H9 (cell line): Measurements from ENCODE around the gene BIK. TPM values are rescaled to one million over a fixed set of nuclear protein-coding genes. Genes with fewer than 3 reads are reported as not detected.
A peak's percentile ranks its signal among the peaks of the same experiment; 100 is the strongest.

Experiments
- DNase-seq: peaks from one replicate; pipeline ENCODE4 v3.0.0-alpha.2; 2017
- H2AFZ ChIP-seq: one replicate; pipeline ENCODE4 v1.6.1; 2013; ENCODE audit warnings: mild to moderate bottlenecking, low read length, control low read depth, moderate library complexity
- H2AK5ac ChIP-seq: 2 replicates; pipeline ENCODE4 v1.6.1; 2013; ENCODE audit warnings: low read length, control low read depth, mixed read lengths; ENCODE audit not compliant: insufficient read length
- H2BK120ac ChIP-seq: one replicate; pipeline ENCODE4 v1.6.1; 2013; ENCODE audit warnings: low read depth, mild to moderate bottlenecking, low read length, control low read depth, inconsistent platforms; ENCODE audit not compliant: poor library complexity, severe bottlenecking
- H2BK12ac ChIP-seq: 2 replicates; pipeline ENCODE4 v1.6.1; 2013; ENCODE audit warnings: low read length, control low read depth, mixed read lengths, low read depth; ENCODE audit not compliant: insufficient read length
- H2BK15ac ChIP-seq: 2 replicates; pipeline ENCODE4 v1.6.1; 2013; ENCODE audit warnings: low read depth, low read length, control low read depth
- H2BK20ac ChIP-seq: one replicate; pipeline ENCODE4 v1.6.1; 2013; ENCODE audit warnings: low read depth, mild to moderate bottlenecking, low read length, control low read depth, inconsistent platforms; ENCODE audit not compliant: poor library complexity, severe bottlenecking
- H2BK5ac ChIP-seq: 2 replicates; pipeline ENCODE4 v1.6.1; 2013; ENCODE audit warnings: low read length, control low read depth, mixed read lengths; ENCODE audit not compliant: insufficient read length
- H3K14ac ChIP-seq: 2 replicates; pipeline ENCODE4 v1.6.1; 2013; ENCODE audit warnings: low read length, control low read depth; ENCODE audit not compliant: insufficient read depth
- H3K18ac ChIP-seq: 2 replicates; pipeline ENCODE4 v1.6.1; 2013; ENCODE audit warnings: low read depth, mild to moderate bottlenecking, mixed read lengths, low read length, control low read depth; ENCODE audit not compliant: insufficient read length
- H3K23ac ChIP-seq: 2 replicates; pipeline ENCODE4 v1.6.1; 2013; ENCODE audit warnings: low read length, control low read depth, mixed read lengths, low read depth; ENCODE audit not compliant: insufficient read length
- H3K23me2 ChIP-seq: 2 replicates; pipeline ENCODE4 v1.6.1; 2013; ENCODE audit warnings: low read depth, mild to moderate bottlenecking, mixed read lengths, low read length, control low read depth; ENCODE audit not compliant: insufficient read length, poor library complexity, severe bottlenecking
- H3K27ac ChIP-seq: 2 replicates; pipeline ENCODE4 v1.5.1; 2013; ENCODE audit warnings: low read length, control low read depth, mixed read lengths, low read depth; ENCODE audit not compliant: insufficient read length
- H3K27me3 ChIP-seq: 2 replicates; pipeline ENCODE4 v1.6.1; 2013; ENCODE audit warnings: low read length, control low read depth, inconsistent platforms; ENCODE audit not compliant: insufficient read depth
- H3K4ac ChIP-seq: 2 replicates; pipeline ENCODE4 v1.6.1; 2013; ENCODE audit warnings: low read depth, mild to moderate bottlenecking, control low read depth, inconsistent platforms, low read length, moderate library complexity
- H3K4me1 ChIP-seq: 2 replicates; pipeline ENCODE4 v1.6.1; 2013; ENCODE audit warnings: low read length, control low read depth, inconsistent platforms; ENCODE audit not compliant: insufficient read depth
- H3K4me2 ChIP-seq: 2 replicates; pipeline ENCODE4 v1.6.1; 2013; ENCODE audit warnings: low read length, control low read depth, mixed read lengths; ENCODE audit not compliant: insufficient read length, insufficient read depth
- H3K56ac ChIP-seq: 2 replicates; pipeline ENCODE4 v1.6.1; 2013; ENCODE audit warnings: low read depth, mild to moderate bottlenecking, mixed read lengths, low read length, control low read depth; ENCODE audit not compliant: insufficient read length
- H3K79me1 ChIP-seq: 2 replicates; pipeline ENCODE4 v1.6.1; 2013; ENCODE audit warnings: low read depth, mild to moderate bottlenecking, moderate library complexity, low read length, control low read depth, inconsistent platforms; ENCODE audit not compliant: insufficient read depth, poor library complexity, severe bottlenecking
- H3K79me2 ChIP-seq: 2 replicates; pipeline ENCODE4 v1.6.1; 2013; ENCODE audit warnings: low read length, control low read depth, inconsistent platforms; ENCODE audit not compliant: insufficient read depth
- H3K9ac ChIP-seq: 2 replicates; pipeline ENCODE4 v1.6.1; 2013; ENCODE audit warnings: low read length, control low read depth, mixed read lengths; ENCODE audit not compliant: insufficient read length; ENCODE audit errors: extremely low read depth
- H3K9me3 ChIP-seq: one replicate; pipeline ENCODE4 v1.6.1; 2013; ENCODE audit warnings: low read depth, low read length, inconsistent platforms; ENCODE audit not compliant: control insufficient read depth
- H3T11ph ChIP-seq: one replicate; pipeline ENCODE4 v1.6.1; 2013; ENCODE audit warnings: mild to moderate bottlenecking, low read length, control low read depth, inconsistent platforms
- H4K20me1 ChIP-seq: one replicate; pipeline ENCODE4 v1.6.1; 2013; ENCODE audit not compliant: control insufficient read depth, insufficient read length, insufficient read depth
- H4K5ac ChIP-seq: 2 replicates; pipeline ENCODE4 v1.6.1; 2013; ENCODE audit warnings: low read depth, mild to moderate bottlenecking, mixed read lengths, low read length, control low read depth; ENCODE audit not compliant: insufficient read length
- H4K8ac ChIP-seq: replicated peaks from 2 replicates; pipeline ENCODE4 v1.6.1; 2013; ENCODE audit warnings: low read length, control low read depth, mixed read lengths, low read depth; ENCODE audit not compliant: insufficient read length
- H4K91ac ChIP-seq: 2 replicates; pipeline ENCODE4 v1.6.1; 2013; ENCODE audit warnings: low read depth, mild to moderate bottlenecking, moderate library complexity, mixed read lengths, low read length, control low read depth; ENCODE audit not compliant: insufficient read length
- H3K27ac Mint-ChIP-seq, 3 experiments: 2 replicates in 2 of 3; 3 replicates in 1 of 3; pipeline ENCODE4 v1.8.0; 2020 to 2021; ENCODE audit warnings: mixed read lengths in 3 of 3, mild to moderate bottlenecking in 1 of 3, moderate library complexity in 1 of 3
- H3K27me3 Mint-ChIP-seq: 2 replicates; pipeline ENCODE4 v1.8.0; 2021; ENCODE audit warnings: low read depth, mild to moderate bottlenecking, moderate library complexity, mixed read lengths
- H3K36me3 Mint-ChIP-seq, 3 experiments: 2 replicates in 2 of 3; 3 replicates in 1 of 3; pipeline ENCODE4 v1.8.0; 2020 to 2021; ENCODE audit warnings: low read depth in 3 of 3, mixed read lengths in 3 of 3; ENCODE audit not compliant: insufficient read depth in 1 of 3
- H3K4me1 Mint-ChIP-seq, 2 experiments: 2 replicates each; pipeline ENCODE4 v1.8.0; 2020; ENCODE audit warnings: mixed read lengths in 2 of 2
- H3K4me3 Mint-ChIP-seq, 2 experiments: 2 replicates in 1 of 2; 3 replicates in 1 of 2; pipeline ENCODE4 v1.8.0; 2020 to 2021; ENCODE audit warnings: mild to moderate bottlenecking in 2 of 2, mixed read lengths in 2 of 2, moderate library complexity in 1 of 2
- H3K9me3 Mint-ChIP-seq, 2 experiments: 2 replicates in 1 of 2; 3 replicates in 1 of 2; pipeline ENCODE4 v1.8.0; 2020; ENCODE audit warnings: mild to moderate bottlenecking in 2 of 2, mixed read lengths in 2 of 2, moderate library complexity in 1 of 2
- WGBS: extraction: QIAGEN DNeasy Blood & Tissue Kit; methylation state at CpG from one replicate; pipeline ENCODE4 v1.1.7; 2013; ENCODE audit warnings: missing lambda C conversion rate, low lambda C conversion rate, mixed read lengths; ENCODE audit not compliant: insufficient read length; ENCODE audit errors: extremely low coverage; 5-methylcytosine and 5-hydroxymethylcytosine counted together
- total RNA-seq: library from RNA; stranded (reverse); gene quantifications from 2 replicates; pipeline ENCODE4 v1.2.1, GENCODE V29; 2021
- TF ChIP-seq, protein P1 (sequence below): fragments of 200-600 bp; sonication (generic); conservative IDR thresholded peaks from 3 replicates; pipeline ENCODE4 v1.8.0; 2021; ENCODE audit warnings: antibody characterized with exemption, mild to moderate bottlenecking

BIK gene
- total RNA-seq, 1 experiment from 2014 or later, result 8.3 TPM

DNA sequence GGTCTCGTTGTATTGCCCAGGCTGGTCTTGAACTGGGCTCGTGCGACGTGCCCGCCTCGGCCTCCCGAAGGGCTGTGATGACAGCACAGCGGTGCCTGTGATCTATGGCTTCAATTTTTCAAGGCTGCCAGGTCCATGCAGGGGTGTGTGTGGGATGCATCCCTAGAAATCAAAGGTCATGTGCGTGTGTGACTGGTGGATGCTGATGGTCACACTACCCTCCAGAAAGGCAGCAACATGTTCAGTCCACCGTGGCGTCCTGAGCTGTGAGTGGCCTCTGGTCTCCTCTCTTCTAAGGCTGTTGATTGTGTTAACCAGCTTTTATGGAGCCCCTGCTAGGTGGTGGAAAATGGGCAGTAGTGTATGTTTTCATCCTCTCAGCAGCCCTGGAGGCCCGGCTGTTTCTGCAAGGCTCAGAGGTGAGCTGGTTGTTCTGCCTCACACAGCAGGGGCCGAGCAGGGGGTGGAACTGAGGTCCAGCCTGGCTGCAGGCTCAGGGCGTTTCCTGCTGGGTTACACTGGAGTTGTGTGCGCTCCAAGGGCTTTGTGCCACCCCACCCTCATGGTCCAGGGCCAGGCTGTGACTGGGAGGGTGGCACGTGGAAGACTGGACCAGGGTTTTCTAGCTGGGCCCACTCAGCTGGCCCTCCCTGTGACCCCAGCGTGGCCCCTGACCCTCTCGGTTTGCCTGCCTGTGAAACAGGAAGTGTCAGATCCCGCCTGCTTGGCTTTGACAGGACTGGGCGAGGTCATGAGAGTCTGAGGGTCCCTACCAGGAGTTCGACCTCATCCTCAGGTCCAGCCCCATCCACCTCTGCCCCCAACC lies 7.7 kb downstream of the BIK start:
- H3K9ac ChIP-seq, result no peak overlapping the region
- no peak overlapping the region for H3K14ac ChIP-seq
- no peak overlapping the region for H3K27ac ChIP-seq
- peaks cover 5% of the 10 kb centered on the region for H4K20me1 ChIP-seq
- no peak overlapping the region for H4K91ac ChIP-seq
- H3K79me1 ChIP-seq, result no peaks in the 10 kb centered on the region
- no peak overlapping the region for H2BK20ac ChIP-seq
- no peak overlapping the region for H2AFZ ChIP-seq
- WGBS, result no CpG with 5 or more reads among the region's 21 CpGs
- H4K5ac ChIP-seq, result no peak overlapping the region
- no peak overlapping the region for H3K4ac ChIP-seq
- H3K4me1 Mint-ChIP-seq, result peaks cover 9 to 19% of the 10 kb centered on the region in 2 experiments
- DNase-seq, result no peak
- no peak overlapping the region for H3K18ac ChIP-seq
- H3K4me1 ChIP-seq, result no peaks in the 10 kb centered on the region
- no peaks in the 10 kb centered on the region for H3K9me3 ChIP-seq
- no peak overlapping the region for H2AK5ac ChIP-seq
- TF ChIP-seq, protein P1, sequence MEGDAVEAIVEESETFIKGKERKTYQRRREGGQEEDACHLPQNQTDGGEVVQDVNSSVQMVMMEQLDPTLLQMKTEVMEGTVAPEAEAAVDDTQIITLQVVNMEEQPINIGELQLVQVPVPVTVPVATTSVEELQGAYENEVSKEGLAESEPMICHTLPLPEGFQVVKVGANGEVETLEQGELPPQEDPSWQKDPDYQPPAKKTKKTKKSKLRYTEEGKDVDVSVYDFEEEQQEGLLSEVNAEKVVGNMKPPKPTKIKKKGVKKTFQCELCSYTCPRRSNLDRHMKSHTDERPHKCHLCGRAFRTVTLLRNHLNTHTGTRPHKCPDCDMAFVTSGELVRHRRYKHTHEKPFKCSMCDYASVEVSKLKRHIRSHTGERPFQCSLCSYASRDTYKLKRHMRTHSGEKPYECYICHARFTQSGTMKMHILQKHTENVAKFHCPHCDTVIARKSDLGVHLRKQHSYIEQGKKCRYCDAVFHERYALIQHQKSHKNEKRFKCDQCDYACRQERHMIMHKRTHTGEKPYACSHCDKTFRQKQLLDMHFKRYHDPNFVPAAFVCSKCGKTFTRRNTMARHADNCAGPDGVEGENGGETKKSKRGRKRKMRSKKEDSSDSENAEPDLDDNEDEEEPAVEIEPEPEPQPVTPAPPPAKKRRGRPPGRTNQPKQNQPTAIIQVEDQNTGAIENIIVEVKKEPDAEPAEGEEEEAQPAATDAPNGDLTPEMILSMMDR, result no peak
- no peak overlapping the region for H2BK5ac ChIP-seq
- no peak overlapping the region for H2BK12ac ChIP-seq
- H3K9me3 Mint-ChIP-seq, result no peaks in the 10 kb centered on the region
- H2BK15ac ChIP-seq, result no peak overlapping the region
- peaks cover 3% of the 10 kb centered on the region for H3K27me3 ChIP-seq
- no peaks in the 10 kb centered on the region for H3K36me3 Mint-ChIP-seq
- H3K79me2 ChIP-seq, result no peaks in the 10 kb centered on the region
- H3K27ac Mint-ChIP-seq, result 0 out of 7 replicates have a peak overlapping the region, but pooled peaks of 1 of the 3 experiments have one; percentile 49
- H3K4me3 Mint-ChIP-seq, result no peak overlapping the region
- no peak overlapping the region for H4K8ac ChIP-seq
- H3K4me2 ChIP-seq, result no peak overlapping the region
- no peak overlapping the region for H3K56ac ChIP-seq
- no peak overlapping the region for H3K23ac ChIP-seq
- H2BK120ac ChIP-seq, result no peak overlapping the region
- peaks cover 32% of the 10 kb centered on the region for H3K27me3 Mint-ChIP-seq
- no peak overlapping the region for H3T11ph ChIP-seq
- no peaks in the 10 kb centered on the region for H3K23me2 ChIP-seq
